Stimulated activated CD4-positive, alpha-beta T cell treated with anti-CD3 and anti-CD28 coated beads, Interleukin-12 subunit alpha, Interleukin-12 subunit beta, amount 100 ng/mL, for 4 hours (primary cell): ENCODE results near the gene PRDM10.
"Not testable (repeated sequence)": the region's sequence is repeated elsewhere in the genome, so short reads cannot be mapped to it uniquely, and the experiment has no call there.

Source experiments
- DNase-seq: peaks from one replicate; pipeline ENCODE4 v3.0.0-alpha.2; 2020

PRDM10 gene, protein sequence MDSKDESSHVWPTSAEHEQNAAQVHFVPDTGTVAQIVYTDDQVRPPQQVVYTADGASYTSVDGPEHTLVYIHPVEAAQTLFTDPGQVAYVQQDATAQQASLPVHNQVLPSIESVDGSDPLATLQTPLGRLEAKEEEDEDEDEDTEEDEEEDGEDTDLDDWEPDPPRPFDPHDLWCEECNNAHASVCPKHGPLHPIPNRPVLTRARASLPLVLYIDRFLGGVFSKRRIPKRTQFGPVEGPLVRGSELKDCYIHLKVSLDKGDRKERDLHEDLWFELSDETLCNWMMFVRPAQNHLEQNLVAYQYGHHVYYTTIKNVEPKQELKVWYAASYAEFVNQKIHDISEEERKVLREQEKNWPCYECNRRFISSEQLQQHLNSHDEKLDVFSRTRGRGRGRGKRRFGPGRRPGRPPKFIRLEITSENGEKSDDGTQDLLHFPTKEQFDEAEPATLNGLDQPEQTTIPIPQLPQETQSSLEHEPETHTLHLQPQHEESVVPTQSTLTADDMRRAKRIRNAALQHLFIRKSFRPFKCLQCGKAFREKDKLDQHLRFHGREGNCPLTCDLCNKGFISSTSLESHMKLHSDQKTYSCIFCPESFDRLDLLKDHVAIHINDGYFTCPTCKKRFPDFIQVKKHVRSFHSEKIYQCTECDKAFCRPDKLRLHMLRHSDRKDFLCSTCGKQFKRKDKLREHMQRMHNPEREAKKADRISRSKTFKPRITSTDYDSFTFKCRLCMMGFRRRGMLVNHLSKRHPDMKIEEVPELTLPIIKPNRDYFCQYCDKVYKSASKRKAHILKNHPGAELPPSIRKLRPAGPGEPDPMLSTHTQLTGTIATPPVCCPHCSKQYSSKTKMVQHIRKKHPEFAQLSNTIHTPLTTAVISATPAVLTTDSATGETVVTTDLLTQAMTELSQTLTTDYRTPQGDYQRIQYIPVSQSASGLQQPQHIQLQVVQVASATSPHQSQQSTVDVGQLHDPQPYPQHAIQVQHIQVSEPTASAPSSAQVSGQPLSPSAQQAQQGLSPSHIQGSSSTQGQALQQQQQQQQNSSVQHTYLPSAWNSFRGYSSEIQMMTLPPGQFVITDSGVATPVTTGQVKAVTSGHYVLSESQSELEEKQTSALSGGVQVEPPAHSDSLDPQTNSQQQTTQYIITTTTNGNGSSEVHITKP

GRCh38 chr11:130002352-130002845, at the start of gene PRDM10:
TSS of gene PRDM10 (minus strand) at chr11:130002835. CDS start at chr11:129960964, 41,871 bp downstream.
- DNase-seq, result peak; percentile 87

DNA sequence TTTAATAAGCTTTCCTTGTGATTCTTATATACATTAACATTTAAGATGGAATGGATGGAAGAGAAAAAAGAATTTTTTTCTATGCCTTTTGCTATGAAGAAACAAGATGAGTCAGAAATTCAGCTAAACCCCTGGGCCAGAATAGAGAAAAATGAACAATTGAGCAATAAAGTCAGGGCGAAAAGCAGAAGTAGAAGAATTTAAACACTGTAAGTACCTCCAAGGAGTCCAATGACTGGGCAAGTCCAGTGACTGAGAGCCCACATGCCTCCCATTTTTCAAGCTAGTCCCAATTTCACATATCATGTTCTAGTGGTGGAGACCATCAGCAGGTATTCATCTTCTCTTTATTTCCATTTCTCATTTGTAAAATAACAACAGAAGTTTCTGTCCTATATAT, 48.4 kb upstream of the PRDM10 start:
- no peak for DNase-seq

- DNase-seq, result no peak
Observed at GRCh38 chr11:130050257-130050656, 47.6 kb upstream of the PRDM10 start.

DNA sequence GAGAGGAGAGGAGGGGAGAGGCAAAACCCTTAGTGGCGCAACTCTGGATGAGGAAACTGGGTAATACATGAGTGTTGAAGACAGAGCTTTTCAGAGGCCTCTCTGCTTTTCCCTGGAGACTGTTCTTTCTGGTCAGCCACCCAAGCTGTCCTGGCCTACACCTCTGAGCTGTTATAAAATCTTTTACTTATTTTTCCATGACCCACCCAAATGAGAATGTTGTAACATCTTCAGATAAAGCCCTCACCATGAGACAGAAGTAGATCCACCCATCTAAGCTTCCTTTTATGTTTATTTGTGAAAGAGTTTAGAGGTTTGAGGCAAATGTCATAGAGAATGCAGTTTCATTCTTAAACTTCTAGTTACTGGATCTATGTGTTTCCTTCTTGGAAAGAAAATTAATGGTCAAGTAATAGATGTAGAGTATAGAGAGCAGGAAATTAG, 46.7 kb upstream of the PRDM10 start:
- DNase-seq, result no peak

DNA sequence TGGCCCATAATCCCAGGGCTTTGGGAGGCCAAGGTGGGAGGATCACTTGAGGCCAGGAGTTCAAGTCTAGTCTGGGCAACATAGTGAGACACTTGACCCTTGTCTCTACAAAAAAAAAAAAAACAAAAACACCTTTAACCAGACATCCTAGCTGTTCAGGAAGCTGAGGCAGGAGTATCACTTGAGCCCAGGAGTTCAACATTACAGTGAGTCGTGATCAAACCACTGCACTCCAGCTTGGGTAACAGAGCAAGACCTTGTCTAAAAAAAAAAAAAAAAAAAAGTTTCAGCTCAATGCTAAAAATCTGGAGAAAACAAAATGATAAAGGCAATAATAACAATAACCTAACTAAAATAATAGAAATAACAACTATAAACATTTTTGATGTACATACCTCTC, 44.5 kb upstream of the PRDM10 start:
- DNase-seq, result no peak

DNA sequence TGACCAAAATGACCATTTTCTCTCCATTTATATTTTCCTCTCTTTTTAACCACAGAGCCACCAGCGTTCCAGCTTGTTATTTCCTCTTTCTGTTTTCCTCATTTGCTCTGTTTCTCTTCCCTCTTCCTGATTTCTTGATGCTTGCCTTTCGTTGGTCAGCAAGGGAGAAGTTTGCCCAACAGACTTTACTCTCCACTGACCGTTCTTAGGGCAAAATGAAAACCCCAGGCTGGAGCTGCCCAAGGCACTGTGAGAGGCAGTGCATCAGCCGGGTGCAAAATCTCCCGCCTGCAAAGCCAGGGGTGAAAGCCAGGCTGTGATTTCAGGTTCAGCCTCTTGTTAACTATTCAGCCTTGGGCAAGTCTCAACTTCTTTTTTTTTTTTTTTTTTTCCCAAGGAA, 40.9 kb upstream of the PRDM10 start:
- DNase-seq, result no peak

- no peak for DNase-seq
Observed at GRCh38 chr11:130042093-130042591, 39.5 kb upstream of the PRDM10 start.

GRCh38 chr11:130040281-130040940, 37.8 kb upstream of the PRDM10 start:
- DNase-seq, result no peak

- DNase-seq, result no peak
Observed at GRCh38 chr11:130037881-130038585, 35.4 kb upstream of the PRDM10 start.

DNA sequence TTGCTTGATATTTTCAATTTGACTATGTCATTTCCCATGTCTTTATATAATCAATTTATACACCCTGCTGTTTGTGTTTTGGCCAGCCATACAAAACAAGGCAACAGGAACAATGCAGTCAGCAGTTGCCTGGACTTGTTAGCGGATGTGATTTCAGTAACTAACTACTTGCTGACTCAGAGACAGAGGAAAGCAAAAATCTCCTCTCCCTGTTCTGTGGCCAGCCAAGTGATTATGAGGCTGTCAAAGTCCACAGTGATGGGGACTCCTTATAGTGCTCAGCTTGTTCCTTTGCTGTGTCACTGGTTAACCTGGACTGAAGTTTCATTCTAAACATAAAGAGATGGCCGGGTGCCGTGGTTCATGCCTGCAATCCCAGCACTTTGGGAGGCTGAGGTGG, 34.4 kb upstream of the PRDM10 start:
- DNase-seq, result no peak

- DNase-seq, result no peak
Observed at GRCh38 chr11:130034236-130034635, 31.6 kb upstream of the PRDM10 start.

- no peak for DNase-seq
Observed at GRCh38 chr11:130032931-130033330, 30.3 kb upstream of the PRDM10 start.

DNA sequence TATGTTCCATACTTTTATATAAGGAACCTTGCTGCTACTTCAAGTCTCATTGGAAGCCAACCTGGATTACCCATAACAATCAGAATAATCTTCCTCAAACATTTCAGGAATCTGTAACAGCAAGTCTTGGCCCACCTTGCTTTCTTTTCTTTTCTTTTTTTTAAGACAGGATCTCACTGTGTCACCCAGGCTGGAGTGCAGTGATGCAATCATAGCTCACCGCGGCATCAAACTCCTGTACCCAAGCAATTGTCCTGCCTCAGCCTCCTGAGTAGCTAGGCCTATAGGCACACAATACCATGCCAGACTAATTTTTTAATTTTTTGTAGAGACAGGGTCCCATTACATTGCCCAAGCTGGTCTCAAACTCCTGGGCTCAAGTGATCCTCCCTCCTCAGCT, 29.3 kb upstream of the PRDM10 start:
- no peak for DNase-seq

DNA sequence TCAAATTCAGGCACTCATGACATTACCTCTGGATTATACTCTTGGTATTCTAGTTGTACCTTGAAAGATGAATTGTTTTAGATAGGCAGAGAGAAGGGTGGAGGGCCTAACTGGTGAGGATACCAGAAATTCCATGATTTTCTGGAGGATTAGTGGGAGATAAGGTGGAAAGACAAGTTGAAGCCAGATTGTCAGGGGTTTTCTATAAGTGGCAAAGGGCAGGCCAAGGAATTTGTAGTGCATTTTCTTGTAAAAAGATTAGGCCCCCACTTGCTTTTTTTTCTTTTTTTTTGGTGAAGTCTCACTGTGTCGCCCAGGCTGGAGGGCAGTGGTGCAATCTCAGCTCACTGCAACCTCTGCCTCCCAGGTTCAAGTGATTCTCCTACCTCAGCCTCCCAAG, 28.4 kb upstream of the PRDM10 start:
- no peak for DNase-seq

GRCh38 chr11:130029137-130029536, 26.5 kb upstream of the PRDM10 start:
- DNase-seq, result no peak

- DNase-seq, result no peak
Observed at GRCh38 chr11:130025371-130025770, 22.7 kb upstream of the PRDM10 start.

DNA sequence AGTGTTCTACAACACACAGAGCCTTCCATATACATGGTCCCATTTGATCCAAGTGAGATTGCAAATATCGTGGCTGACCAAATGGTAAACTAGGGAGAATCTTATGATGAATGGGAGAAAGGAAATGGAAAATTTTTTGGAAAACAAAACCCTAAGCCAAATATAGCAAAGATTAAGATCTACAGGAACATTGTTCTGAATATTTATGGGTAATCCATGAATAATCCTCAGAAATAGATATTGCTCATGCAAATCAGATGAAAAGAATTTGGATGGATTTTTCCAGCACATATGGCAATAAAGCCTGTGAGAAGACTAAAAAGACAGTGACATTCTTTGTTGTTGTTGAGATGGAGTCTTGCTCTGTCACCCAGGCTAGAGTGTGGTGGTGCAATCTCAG, 21.7 kb upstream of the PRDM10 start:
- no peak for DNase-seq

- DNase-seq, result no peak
Observed at GRCh38 chr11:130023204-130023603, 20.6 kb upstream of the PRDM10 start.

- DNase-seq, result no peak
Observed at GRCh38 chr11:130022799-130023198, 20.2 kb upstream of the PRDM10 start.

DNA sequence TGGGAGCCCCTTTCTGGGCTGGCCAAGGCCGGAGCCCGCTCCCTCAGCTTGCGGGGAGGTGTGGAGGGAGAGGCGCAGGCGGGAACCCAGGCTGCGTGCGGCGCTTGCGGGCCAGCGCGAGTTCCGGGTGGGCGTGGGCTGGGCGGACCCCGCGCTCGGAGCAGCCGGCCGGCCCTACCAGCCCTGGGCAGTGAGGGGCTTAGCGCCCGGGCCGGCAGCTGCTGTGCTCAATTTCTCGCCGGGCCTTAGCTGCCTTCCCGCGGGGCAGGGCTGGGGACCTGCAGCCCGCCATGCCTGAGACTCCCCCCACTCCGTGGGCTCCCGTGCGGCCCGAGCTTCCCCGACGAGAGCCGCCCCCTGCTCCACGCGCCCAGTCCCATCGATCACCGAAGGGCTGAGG, 19.0 kb upstream of the PRDM10 start:
- not testable (repeated sequence) for DNase-seq

DNA sequence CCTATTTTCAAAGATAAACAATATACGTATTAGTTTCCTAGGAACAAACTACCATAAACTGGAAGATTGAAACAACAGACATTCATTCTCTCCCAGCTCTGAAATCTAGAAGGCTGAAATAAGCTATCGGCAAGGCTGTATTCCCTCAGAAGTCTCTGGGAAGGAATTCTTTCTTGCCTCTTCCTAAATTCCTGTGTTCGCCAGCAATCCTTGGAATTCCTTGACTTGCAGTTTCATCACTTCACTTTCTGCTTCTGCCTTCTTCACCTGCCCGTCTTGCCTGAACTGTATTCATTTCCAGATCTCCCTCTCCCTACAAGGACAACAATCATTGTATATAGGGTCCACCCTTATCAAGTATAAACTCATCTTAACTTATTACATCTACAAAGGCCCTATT, 17.7 kb upstream of the PRDM10 start:
- no peak for DNase-seq

GRCh38 chr11:130015846-130016245, 13.2 kb upstream of the PRDM10 start:
- not testable (repeated sequence) for DNase-seq
